ENCODE measurements around the gene PRPS2. TPM values are rescaled to one million over a fixed set of nuclear protein-coding genes. Genes with fewer than 3 reads are reported as not detected.
A peak's percentile ranks its signal among the peaks of the same experiment; 100 is the strongest.

PRPS2 gene
- total RNA-seq, 1 donor from 2014 or later = 6.2 TPM

GRCh38 chrX:12777670-12778069 lies 13.5 kb upstream of the PRPS2 start:
- H3K4me3 Mint-ChIP-seq (ENCODE audit: unreplicated experiment) = no peak overlapping the region
- DNase-seq (ENCODE audit: low spot score) = no peak
- TF ChIP-seq CTCF (IDR thresholded peaks at IDR 0.05; ENCODE audit: unreplicated experiment) = no peak
- H3K36me3 Mint-ChIP-seq (ENCODE audit: low read depth, unreplicated experiment) = no peaks in the 10 kb centered on the region
- no peak overlapping the region for H3K27ac Mint-ChIP-seq (ENCODE audit: unreplicated experiment)
- no peaks in the 10 kb centered on the region for H3K4me1 Mint-ChIP-seq (ENCODE audit: unreplicated experiment)
- H3K27me3 Mint-ChIP-seq (ENCODE audit: unreplicated experiment) = no peaks in the 10 kb centered on the region
- H3K9me3 Mint-ChIP-seq (ENCODE audit: unreplicated experiment) = no peaks in the 10 kb centered on the region

GRCh38 chrX:12779534-12779933 lies 11.7 kb upstream of the PRPS2 start:
- Mint-ChIP-seq H3K36me3 (ENCODE audit: low read depth, unreplicated experiment) (no peaks in the 10 kb centered on the region), H3K4me3 (ENCODE audit: unreplicated experiment) (no peak overlapping the region), H3K27me3 (ENCODE audit: unreplicated experiment) (no peaks in the 10 kb centered on the region), H3K9me3 (ENCODE audit: unreplicated experiment) (no peaks in the 10 kb centered on the region), H3K27ac (ENCODE audit: unreplicated experiment) (no peak overlapping the region), H3K4me1 (ENCODE audit: unreplicated experiment) (peaks cover 2% of the 10 kb centered on the region)
- DNase-seq (ENCODE audit: low spot score) = no peak
- no peak for TF ChIP-seq CTCF (IDR thresholded peaks at IDR 0.05; ENCODE audit: unreplicated experiment)

GRCh38 chrX:12788645-12789044 lies 2.6 kb upstream of the PRPS2 start:
- Mint-ChIP-seq H3K27me3 (ENCODE audit: unreplicated experiment) (no peaks in the 10 kb centered on the region), H3K4me3 (ENCODE audit: unreplicated experiment) (no peak overlapping the region), H3K27ac (ENCODE audit: unreplicated experiment) (no peak overlapping the region), H3K9me3 (ENCODE audit: unreplicated experiment) (no peaks in the 10 kb centered on the region), H3K36me3 (ENCODE audit: low read depth, unreplicated experiment) (no peaks in the 10 kb centered on the region), H3K4me1 (ENCODE audit: unreplicated experiment) (peaks cover 4% of the 10 kb centered on the region)
- DNase-seq (ENCODE audit: low spot score) = no peak
- TF ChIP-seq CTCF (IDR thresholded peaks at IDR 0.05; ENCODE audit: unreplicated experiment) = no peak

- Mint-ChIP-seq H3K27ac (ENCODE audit: unreplicated experiment) (no peak overlapping the region), H3K9me3 (ENCODE audit: unreplicated experiment) (no peaks in the 10 kb centered on the region), H3K4me3 (ENCODE audit: unreplicated experiment) (no peak overlapping the region), H3K4me1 (ENCODE audit: unreplicated experiment) (peaks cover 4% of the 10 kb centered on the region), H3K27me3 (ENCODE audit: unreplicated experiment) (no peaks in the 10 kb centered on the region), H3K36me3 (ENCODE audit: low read depth, unreplicated experiment) (no peaks in the 10 kb centered on the region)
- TF ChIP-seq CTCF (IDR thresholded peaks at IDR 0.05; ENCODE audit: unreplicated experiment) = no peak
- no peak for DNase-seq (ENCODE audit: low spot score)
These were observed 1.2 kb upstream of the PRPS2 start for GRCh38 chrX:12789976-12790375.

GRCh38 chrX:12790885-12791256 lies 341 bp upstream of the PRPS2 start:
- H3K9me3 Mint-ChIP-seq (ENCODE audit: unreplicated experiment) = no peaks in the 10 kb centered on the region

More at GRCh38 chrX:12790885-12791256, 341 bp upstream of the PRPS2 start:
- no peak for DNase-seq (ENCODE audit: low spot score)
- no peaks in the 10 kb centered on the region for H3K27me3 Mint-ChIP-seq (ENCODE audit: unreplicated experiment)
- no peaks in the 10 kb centered on the region for H3K36me3 Mint-ChIP-seq (ENCODE audit: low read depth, unreplicated experiment)
- peak overlapping the region; percentile 82 for H3K4me3 Mint-ChIP-seq (ENCODE audit: unreplicated experiment)
- no peak for TF ChIP-seq CTCF (IDR thresholded peaks at IDR 0.05; ENCODE audit: unreplicated experiment)
- peaks cover 4% of the 10 kb centered on the region for H3K4me1 Mint-ChIP-seq (ENCODE audit: unreplicated experiment)
- H3K27ac Mint-ChIP-seq (ENCODE audit: unreplicated experiment) = no peak overlapping the region
